A673 (cell line): Measurements from ENCODE around the gene CPNE5. TPM values are rescaled to one million over a fixed set of nuclear protein-coding genes. Genes with fewer than 3 reads are reported as not detected.

ENCODE experiments used
- BruUV-seq: library from RNA; stranded (reverse); fragments of 400-500 nt; replicated peaks from 2 replicates; lab custom pipeline; 2021; lab: Mats Ljungman, UMichigan
- CTCF ChIA-PET: fragments of 300-600 bp; sonication (Branson Sonifier 250); formaldehyde crosslinking; loops from one replicate; lab custom pipeline; 2022; ENCODE audit warnings: antibody characterized with exemption; lab: Charles Lee
- POLR2A ChIA-PET: fragments of 300-600 bp; sonication (Branson Sonifier 250); formaldehyde crosslinking; loops from one replicate; lab custom pipeline; 2022; ENCODE audit warnings: antibody characterized with exemption; ENCODE audit not compliant: low non-redundant PET; lab: Charles Lee
- DNase-seq: peaks from one replicate; pipeline ENCODE4 v3.0.0-alpha.2; 2015; ENCODE audit warnings: low spot score
- H3K27ac ChIP-seq: fragments of 200-600 bp; sonication (generic); 2 replicates; pipeline ENCODE4 v1.5.1; 2016; ENCODE audit warnings: mixed run types, low read depth, mild to moderate bottlenecking, mixed read lengths, antibody characterized with exemption, low read length; ENCODE audit not compliant: poor library complexity, severe bottlenecking
- H3K27me3 ChIP-seq: fragments of 200-600 bp; sonication (generic); replicated peaks from 2 replicates; pipeline ENCODE4 v1.6.1; 2017; ENCODE audit warnings: mixed run types, low read depth, mild to moderate bottlenecking, mixed read lengths, antibody characterized with exemption, low read length; ENCODE audit not compliant: insufficient read depth, poor library complexity
- H3K36me3 ChIP-seq: fragments of 200-600 bp; sonication (generic); 2 replicates; pipeline ENCODE4 v1.6.1; 2016; ENCODE audit warnings: mixed run types, mild to moderate bottlenecking, mixed read lengths, antibody characterized with exemption, low read length; ENCODE audit not compliant: insufficient read depth, poor library complexity, severe bottlenecking
- H3K4me1 ChIP-seq: fragments of 200-600 bp; sonication (generic); 2 replicates; pipeline ENCODE4 v1.6.1; 2017; ENCODE audit warnings: mixed run types, mild to moderate bottlenecking, mixed read lengths, antibody characterized with exemption, low read length; ENCODE audit not compliant: insufficient read depth, poor library complexity, severe bottlenecking
- H3K4me3 ChIP-seq: fragments of 200-600 bp; sonication (generic); 2 replicates; pipeline ENCODE4 v1.5.1; 2016; ENCODE audit warnings: low read depth, mixed run types, mild to moderate bottlenecking, mixed read lengths, low read length; ENCODE audit not compliant: poor library complexity, severe bottlenecking
- H3K9me3 ChIP-seq: fragments of 200-600 bp; sonication (generic); 2 replicates; pipeline ENCODE4 v1.6.1; 2016; ENCODE audit warnings: mixed run types, low read depth, mild to moderate bottlenecking, mixed read lengths, antibody characterized with exemption, low read length; ENCODE audit not compliant: poor library complexity, severe bottlenecking
- CTCF ChIP-seq: fragments of 300-800, 200-600 bp; sonication (generic); conservative IDR thresholded peaks from 2 replicates; pipeline ENCODE4 v1.5.1; 2017; ENCODE audit warnings: low read depth, mild to moderate bottlenecking, antibody characterized with exemption, low read length, moderate library complexity, mixed read lengths
- EZH2 ChIP-seq: fragments of 200-600 bp; sonication (generic); IDR thresholded peaks from 2 replicates; pipeline ENCODE4 v1.6.1; 2017; ENCODE audit warnings: borderline replicate concordance, low read depth, mild to moderate bottlenecking, mixed read lengths, antibody characterized with exemption, low read length; ENCODE audit not compliant: poor library complexity, severe bottlenecking
- intact Hi-C: fragments of 100-400 bp; cut with micrococcal nuclease; formaldehyde crosslinking; loops from one replicate; pipeline ENCODE4 v1.10.0; 2022; ENCODE audit not compliant: unreplicated experiment
- total RNA-seq: library from RNA; stranded (reverse); gene quantifications from 2 replicates; pipeline ENCODE4 v1.2.3, GENCODE V29; 2021

The CPNE5 gene
- total RNA-seq, 1 experiment from 2014 or later = 0.13 TPM

GRCh38 chr6:36807750-36808149 lies 31.5 kb downstream of the CPNE5 start:
- CTCF ChIA-PET = no interaction called here

GRCh38 chr6:36807143-36807542 lies 32.1 kb downstream of the CPNE5 start:
- intact Hi-C loops = no loop called here
- Histone ChIP-seq H3K27ac (no peak overlapping the region), H3K9me3 (no peaks in the 10 kb centered on the region), H3K4me1 (no peaks in the 10 kb centered on the region), H3K36me3 (no peaks in the 10 kb centered on the region), H3K27me3 (no peaks in the 10 kb centered on the region), H3K4me3 (no peak overlapping the region)
- CTCF ChIA-PET = no interaction called here
- no TSS peak for BruUV-seq
- POLR2A ChIA-PET = no interaction called here
- DNase-seq = no peak
- TF ChIP-seq EZH2 = no peak
- no peak for TF ChIP-seq CTCF

More at GRCh38 chr6:36807750-36808149, 31.5 kb downstream of the CPNE5 start:
- no TSS peak for BruUV-seq
- intact Hi-C loops = no loop called here
- no peaks in the 10 kb centered on the region for H3K36me3 ChIP-seq
- H3K4me1 ChIP-seq = no peaks in the 10 kb centered on the region
- no peak overlapping the region for H3K27ac ChIP-seq
- no peak for DNase-seq
- H3K9me3 ChIP-seq = no peaks in the 10 kb centered on the region
- POLR2A ChIA-PET = no interaction called here
- H3K4me3 ChIP-seq = no peak overlapping the region
- TF ChIP-seq EZH2 = no peak
- TF ChIP-seq CTCF = no peak
- no peaks in the 10 kb centered on the region for H3K27me3 ChIP-seq

- TF ChIP-seq EZH2 = no peak
- TF ChIP-seq CTCF = no peak
- no peaks in the 10 kb centered on the region for H3K4me1 ChIP-seq
- intact Hi-C loops = no loop called here
- H3K36me3 ChIP-seq = no peaks in the 10 kb centered on the region
- no peak for DNase-seq
- POLR2A ChIA-PET = no interaction called here
- CTCF ChIA-PET = no interaction called here
- H3K9me3 ChIP-seq = no peaks in the 10 kb centered on the region
- H3K27me3 ChIP-seq = no peaks in the 10 kb centered on the region
- BruUV-seq = no TSS peak
- H3K27ac ChIP-seq = no peak overlapping the region
- no peak overlapping the region for H3K4me3 ChIP-seq
Measured at GRCh38 chr6:36805917-36806316, 33.3 kb downstream of the CPNE5 start.
